ENCODE data around the gene SLC19A1.

DNA sequence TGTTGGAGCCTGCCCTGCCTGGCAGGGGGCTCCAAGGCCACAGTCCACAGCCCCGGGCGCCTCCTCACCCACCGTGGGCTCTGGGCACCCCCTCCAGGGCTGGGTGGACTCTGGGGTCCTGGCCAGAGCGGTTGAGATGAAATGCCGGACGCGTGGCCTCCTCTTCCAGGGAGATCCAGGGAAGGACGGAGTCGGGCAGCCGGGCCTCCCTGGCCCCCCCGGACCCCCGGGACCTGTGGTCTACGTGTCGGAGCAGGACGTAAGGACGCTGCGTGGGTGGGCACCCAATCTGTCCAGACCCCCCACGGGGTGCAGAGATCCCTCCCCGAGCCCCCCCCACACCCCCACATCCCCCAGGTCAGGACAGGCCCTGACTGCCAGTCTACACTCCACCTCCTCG lies 51.2 kb downstream of the SLC19A1 start:
- TF ChIP-seq POLR2A (IDR thresholded peaks at IDR 0.05) (no peak), EP300 (IDR thresholded peaks at IDR 0.05) (no peak)
- TF ChIP-seq, protein P1, sequence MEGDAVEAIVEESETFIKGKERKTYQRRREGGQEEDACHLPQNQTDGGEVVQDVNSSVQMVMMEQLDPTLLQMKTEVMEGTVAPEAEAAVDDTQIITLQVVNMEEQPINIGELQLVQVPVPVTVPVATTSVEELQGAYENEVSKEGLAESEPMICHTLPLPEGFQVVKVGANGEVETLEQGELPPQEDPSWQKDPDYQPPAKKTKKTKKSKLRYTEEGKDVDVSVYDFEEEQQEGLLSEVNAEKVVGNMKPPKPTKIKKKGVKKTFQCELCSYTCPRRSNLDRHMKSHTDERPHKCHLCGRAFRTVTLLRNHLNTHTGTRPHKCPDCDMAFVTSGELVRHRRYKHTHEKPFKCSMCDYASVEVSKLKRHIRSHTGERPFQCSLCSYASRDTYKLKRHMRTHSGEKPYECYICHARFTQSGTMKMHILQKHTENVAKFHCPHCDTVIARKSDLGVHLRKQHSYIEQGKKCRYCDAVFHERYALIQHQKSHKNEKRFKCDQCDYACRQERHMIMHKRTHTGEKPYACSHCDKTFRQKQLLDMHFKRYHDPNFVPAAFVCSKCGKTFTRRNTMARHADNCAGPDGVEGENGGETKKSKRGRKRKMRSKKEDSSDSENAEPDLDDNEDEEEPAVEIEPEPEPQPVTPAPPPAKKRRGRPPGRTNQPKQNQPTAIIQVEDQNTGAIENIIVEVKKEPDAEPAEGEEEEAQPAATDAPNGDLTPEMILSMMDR (IDR thresholded peaks at IDR 0.05): no peak

All from tibial nerve (tissue), 4 donors.